Upper lobe of left lung (tissue), 6 donors: ENCODE results near the gene LENEP. TPM values are rescaled to one million over a fixed set of nuclear protein-coding genes. Genes with fewer than 3 reads are reported as not detected.

Experiments
- ATAC-seq, 2 donors: fragments of 200-7000 bp; cut with Tn5 transposase; one replicate each; pipeline ENCODE4 v1.9.1; 2022; ENCODE audit warnings: mild to moderate bottlenecking in 2 of 2, moderate library complexity in 2 of 2; ENCODE audit not compliant: low FRiP score in 2 of 2
- DNase-seq, 2 donors: peaks; one replicate each; pipeline ENCODE4 v3.0.0-alpha.2; 2019 to 2020
- H3K27ac ChIP-seq, 4 donors: fragments of 200-600 bp; sonication (generic); one replicate each; pipeline ENCODE4 v1.5.1; 2016 to 2019
- H3K27me3 ChIP-seq, 4 donors: fragments of 200-600 bp; sonication (generic); one replicate each; pipeline ENCODE4 v1.5.1; 2017 to 2019
- H3K36me3 ChIP-seq, 4 donors: fragments of 200-600 bp; sonication (generic); one replicate each; pipeline ENCODE4 v1.5.1; 2016 to 2019
- H3K4me1 ChIP-seq, 4 donors: fragments of 200-600 bp; sonication (generic); one replicate each; pipeline ENCODE4 v1.5.1; 2018 to 2019
- H3K4me3 ChIP-seq, 4 donors: fragments of 200-600 bp; sonication (generic); one replicate each; pipeline ENCODE4 v1.5.1; 2017 to 2019; ENCODE audit warnings: mild to moderate bottlenecking in 2 of 4, moderate library complexity in 1 of 4
- H3K9me3 ChIP-seq, 4 donors: fragments of 200-600 bp; sonication (generic); one replicate each; pipeline ENCODE4 v1.5.1; 2018 to 2019
- CTCF ChIP-seq, 6 experiments: fragments of 450-650 bp in 4 of 6; fragments of 200-600 bp in 2 of 6; sonication (generic) in 2 of 6; IDR thresholded peaks; one replicate each; pipeline ENCODE4 v1.5.1; 2016 to 2019; ENCODE audit warnings: antibody characterized with exemption in 6 of 6
- EP300 ChIP-seq, 4 donors: sonication (generic); formaldehyde crosslinking; IDR thresholded peaks; one replicate each; pipeline ENCODE4 v1.5.1; 2017; ENCODE audit warnings: antibody characterized with exemption in 4 of 4, control low read depth in 2 of 4
- POLR2A ChIP-seq, 4 donors: fragments of 450-650 bp; IDR thresholded peaks; one replicate each; pipeline ENCODE4 v1.5.1; 2016 to 2017; ENCODE audit warnings: antibody characterized with exemption in 4 of 4, mild to moderate bottlenecking in 2 of 4
- POLR2AphosphoS5 ChIP-seq, 2 donors: sonication (generic); formaldehyde crosslinking; IDR thresholded peaks; one replicate each; pipeline ENCODE4 v1.5.1; 2017; ENCODE audit warnings: antibody characterized with exemption in 2 of 2
- WGBS, 2 donors: methylation state at CpG; one replicate each; pipeline ENCODE4 v1.1.5; 2017 to 2018; 5-methylcytosine and 5-hydroxymethylcytosine counted together
- total RNA-seq, 6 donors: library from RNA; depleted of rRNA in 4 of 6; stranded (reverse); fragments of >200 nt in 4 of 6; gene quantifications; one replicate each; pipeline versions ENCODE4 v1.1.0 to v1.2.1, GENCODE V29; 2016 to 2021
- donor health status: DM: no; HTN: no; CAD: no; lungs with moderate emphysema.
- donor health status: DM: no; HTN: yes; CAD: no; lungs with severe emphysema.

LENEP gene
- total RNA-seq, 6 donors from 2014 or later = 0.57 to 1.0 TPM; not detected in 4

DNA sequence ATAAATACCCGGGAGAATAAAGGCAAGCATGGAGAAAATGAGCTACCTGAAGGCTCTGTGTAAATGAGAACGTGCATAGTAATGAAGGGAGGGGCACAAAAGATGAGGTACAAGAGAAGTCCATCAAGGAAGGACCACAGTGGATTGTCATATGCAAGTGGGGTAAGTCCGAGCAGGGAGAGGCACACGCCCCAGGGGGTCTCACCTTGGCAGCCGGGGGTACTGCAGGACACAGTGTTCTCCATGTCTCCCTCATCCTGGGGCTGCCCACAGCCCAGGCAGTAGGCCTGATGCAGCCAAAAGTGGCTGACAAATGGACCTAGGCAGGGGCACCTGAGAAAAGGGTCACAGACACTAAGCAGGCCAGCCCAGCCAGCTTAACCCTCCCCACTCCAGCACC, 30.2 kb downstream of the LENEP start:
- peaks cover 6 to 16% (median 10%) of the 10 kb centered on the region in 4 donors for H3K4me1 ChIP-seq
- H3K36me3 ChIP-seq = no peaks in the 10 kb centered on the region
- no peaks in the 10 kb centered on the region for H3K9me3 ChIP-seq
- WGBS, 2 donors = 78 to 83% methylated on average over 5 of the region's 5 CpGs
- no peak for DNase-seq
- H3K4me3 ChIP-seq = no peak overlapping the region
- H3K27ac ChIP-seq = no peak overlapping the region
- TF ChIP-seq CTCF (IDR thresholded peaks at IDR 0.05) = no peak
- no peak for TF ChIP-seq POLR2A (IDR thresholded peaks at IDR 0.05)
- TF ChIP-seq EP300 (IDR thresholded peaks at IDR 0.05) = no peak
- no peak for TF ChIP-seq POLR2AphosphoS5 (IDR thresholded peaks at IDR 0.05)
- no peak for ATAC-seq
- H3K27me3 ChIP-seq = no peaks in the 10 kb centered on the region

- Histone ChIP-seq H3K36me3 (no peaks in the 10 kb centered on the region), H3K4me3 (no peak overlapping the region), H3K9me3 (no peaks in the 10 kb centered on the region), H3K27ac (no peak overlapping the region), H3K27me3 (no peaks in the 10 kb centered on the region), H3K4me1 (peaks cover 0 to 9% (median 6%) of the 10 kb centered on the region in 4 donors)
- TF ChIP-seq POLR2A (IDR thresholded peaks at IDR 0.05) (no peak), EP300 (IDR thresholded peaks at IDR 0.05) (no peak), CTCF (IDR thresholded peaks at IDR 0.05) (no peak), POLR2AphosphoS5 (IDR thresholded peaks at IDR 0.05) (no peak)
- DNase-seq (no peak), ATAC-seq (no peak)
- WGBS, 2 donors = 90 to 95% methylated on average over 9 of the region's 9 CpGs
Observed at GRCh38 chr1:155024315-155024714, 30.9 kb downstream of the LENEP start.

- WGBS, 2 donors = 79 to 80% methylated on average over 2 to 9 of the region's 9 CpGs
- Histone ChIP-seq H3K4me1 (peaks cover 0 to 8% (median 5%) of the 10 kb centered on the region in 4 donors), H3K27me3 (no peaks in the 10 kb centered on the region), H3K36me3 (no peaks in the 10 kb centered on the region), H3K9me3 (no peaks in the 10 kb centered on the region), H3K27ac (no peak overlapping the region), H3K4me3 (no peak overlapping the region)
- DNase-seq (no peak), ATAC-seq (no peak)
- TF ChIP-seq EP300 (IDR thresholded peaks at IDR 0.05) (no peak), CTCF (IDR thresholded peaks at IDR 0.05) (no peak)
Observed at GRCh38 chr1:155026154-155026553, 32.8 kb downstream of the LENEP start.

GRCh38 chr1:155026588-155026987, 33.2 kb downstream of the LENEP start:
- TF ChIP-seq CTCF (IDR thresholded peaks at IDR 0.05) (no peak), POLR2AphosphoS5 (IDR thresholded peaks at IDR 0.05) (no peak)
- Histone ChIP-seq H3K27ac (no peak overlapping the region), H3K4me1 (peaks cover 0 to 8% (median 5%) of the 10 kb centered on the region in 4 donors), H3K36me3 (no peaks in the 10 kb centered on the region), H3K9me3 (no peaks in the 10 kb centered on the region), H3K27me3 (no peaks in the 10 kb centered on the region), H3K4me3 (no peak overlapping the region)
- ATAC-seq (no peak), DNase-seq (no peak)
- 81 to 86% methylated on average over 5 to 6 of the region's 6 CpGs for WGBS, 2 donors

DNA sequence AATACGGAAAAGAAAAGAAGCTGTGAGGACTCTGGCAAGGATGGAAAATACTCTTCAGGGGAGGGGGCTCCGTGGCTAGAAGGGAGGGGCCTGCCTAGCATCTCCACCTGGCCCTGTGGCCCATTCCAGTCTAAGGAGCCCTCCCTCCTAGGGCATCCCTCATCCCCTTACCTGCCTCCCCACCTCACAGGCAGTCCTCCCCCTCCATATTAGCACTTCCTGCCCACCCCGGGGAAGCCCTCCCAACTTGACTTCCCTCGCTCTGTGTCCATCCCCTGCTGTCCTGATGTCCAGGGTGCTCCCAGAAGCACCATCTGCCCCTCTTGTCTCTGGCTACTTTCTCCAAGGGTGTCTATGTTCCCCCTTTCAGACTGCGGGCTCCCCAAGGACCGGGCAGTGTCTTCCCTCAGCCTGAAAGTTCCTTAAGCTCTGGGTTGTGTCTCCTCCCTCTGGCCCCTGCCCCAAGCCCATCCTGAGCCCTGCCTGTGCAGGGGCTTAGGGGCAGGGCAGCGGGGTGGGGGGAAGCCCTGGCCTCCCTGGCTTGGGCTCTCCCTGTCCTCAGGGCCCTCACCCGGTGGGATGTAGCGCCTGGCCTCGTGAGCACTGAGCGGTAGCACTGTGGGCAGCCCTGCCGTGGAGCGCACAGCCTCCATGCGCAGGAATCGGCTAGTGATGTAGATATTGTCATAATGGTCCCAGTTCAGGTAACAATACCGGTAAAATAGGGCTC, 36.3 kb downstream of the LENEP start:
- Histone ChIP-seq H3K27ac (no peak overlapping the region), H3K36me3 (no peaks in the 10 kb centered on the region), H3K4me3 (no peak overlapping the region), H3K27me3 (no peaks in the 10 kb centered on the region), H3K4me1 (no peaks in the 10 kb centered on the region), H3K9me3 (no peaks in the 10 kb centered on the region)
- peak in 1 of 2 donors; percentile 27 for ATAC-seq
- no peak for TF ChIP-seq POLR2AphosphoS5 (IDR thresholded peaks at IDR 0.05)
- no peak for DNase-seq
- WGBS, 2 donors = 87 to 89% methylated on average over 12 to 16 of the region's 16 CpGs
